RPMI8226 (cell line): ENCODE measurements around the gene MYO1C.
"Not testable (repeated sequence)": the region's sequence is repeated elsewhere in the genome, so short reads cannot be mapped to it uniquely, and the experiment has no call there.

Source experiments
- DNase-seq: peaks from one replicate; pipeline ENCODE4 v3.0.0-alpha.2; 2015

MYO1C gene

GRCh38 chr17:1492249-1493206 is at the start of gene MYO1C:
Gene MYO1C (minus strand): TSS chr17:1492686. CDS start chr17:1492487, 199 bp downstream.
- DNase-seq: no peak

GRCh38 chr17:1541367-1541904 is 49.0 kb upstream of the MYO1C start:
- no peak for DNase-seq

- DNase-seq: no peak
Measured at GRCh38 chr17:1539811-1540210, 47.3 kb upstream of the MYO1C start.

- no peak for DNase-seq
Measured at GRCh38 chr17:1535737-1536136, 43.3 kb upstream of the MYO1C start.

- DNase-seq: no peak
Measured at GRCh38 chr17:1533661-1534325, 41.3 kb upstream of the MYO1C start.

GRCh38 chr17:1532836-1533602 is 40.5 kb upstream of the MYO1C start:
- DNase-seq: peak; percentile 16

GRCh38 chr17:1529863-1530262 is 37.4 kb upstream of the MYO1C start:
- DNase-seq: no peak

- DNase-seq: not testable (repeated sequence)
Measured at GRCh38 chr17:1526876-1527275, 34.4 kb upstream of the MYO1C start.

GRCh38 chr17:1522626-1523025 is 30.1 kb upstream of the MYO1C start:
- no peak for DNase-seq

GRCh38 chr17:1521086-1521640 is 28.7 kb upstream of the MYO1C start:
- no peak for DNase-seq

- no peak for DNase-seq
Measured at GRCh38 chr17:1519678-1520077, 27.2 kb upstream of the MYO1C start.

GRCh38 chr17:1518410-1518809 is 25.9 kb upstream of the MYO1C start:
- DNase-seq: no peak

- peak; percentile 96 for DNase-seq
Measured at GRCh38 chr17:1516388-1517161, 24.1 kb upstream of the MYO1C start, which contains the start of gene INPP5K. Gene INPP5K (minus strand): TSS chr17:1516612. CDS start chr17:1516499, 113 bp downstream.

- peak; percentile 72 for DNase-seq
Measured at GRCh38 chr17:1515640-1516387, 23.3 kb upstream of the MYO1C start.

GRCh38 chr17:1512351-1512750 is 19.9 kb upstream of the MYO1C start:
- DNase-seq: no peak

- DNase-seq: no peak
Measured at GRCh38 chr17:1511756-1512321, 19.4 kb upstream of the MYO1C start.

- DNase-seq: no peak
Measured at GRCh38 chr17:1511290-1511689, 18.8 kb upstream of the MYO1C start.

- DNase-seq: no peak
Measured at GRCh38 chr17:1509290-1509881, 16.9 kb upstream of the MYO1C start.

GRCh38 chr17:1508709-1509108 is 16.2 kb upstream of the MYO1C start:
- not testable (repeated sequence) for DNase-seq

- DNase-seq: no peak
Measured at GRCh38 chr17:1506649-1507267, 14.3 kb upstream of the MYO1C start.
